PC-3 (cell line): ENCODE measurements around the gene TRIM33. TPM values are rescaled to one million over a fixed set of nuclear protein-coding genes. Genes with fewer than 3 reads are reported as not detected.
A peak's percentile ranks its signal among the peaks of the same experiment; 100 is the strongest.

Experiments used
- ATAC-seq: fragments of 200-7000 bp; cut with Tn5 transposase; 2 replicates; pipeline ENCODE4 v1.9.1; 2020; ENCODE audit warnings: mild to moderate bottlenecking, moderate library complexity
- Bru-seq: library from RNA; stranded (reverse); fragments of 400-500 nt; gene quantifications from one replicate; lab custom pipeline; 2021; lab: Mats Ljungman, UMichigan
- BruChase-seq, 2 experiments: library from RNA; stranded (reverse); fragments of 400-500 nt; gene quantifications; one replicate each; lab custom pipeline; 2021; lab: Mats Ljungman, UMichigan
- BruUV-seq: library from RNA; stranded (reverse); fragments of 400-500 nt; replicated peaks from 2 replicates; lab custom pipeline; 2021; lab: Mats Ljungman, UMichigan
- CTCF ChIA-PET: fragments of 300-600 bp; sonication (Branson Sonifier 250); formaldehyde crosslinking; loops from one replicate; lab custom pipeline; 2022; ENCODE audit warnings: antibody characterized with exemption; lab: Charles Lee
- POLR2A ChIA-PET: fragments of 300-600 bp; sonication (Branson Sonifier 250); formaldehyde crosslinking; loops from one replicate; lab custom pipeline; 2022; ENCODE audit warnings: antibody characterized with exemption; ENCODE audit not compliant: unreplicated experiment; lab: Charles Lee
- DNase-seq: peaks from one replicate; pipeline ENCODE4 v3.0.0-alpha.2; 2015
- H2AFZ ChIP-seq: fragments of 300-600 bp; sonication (generic); 2 replicates; pipeline ENCODE4 v1.6.0; 2016; ENCODE audit warnings: antibody characterized with exemption, low read length
- H3F3A ChIP-seq: fragments of 300-600 bp; sonication (generic); one replicate; pipeline ENCODE4 v1.6.0; 2017; ENCODE audit warnings: antibody characterized with exemption, low read length, control low read depth, mild to moderate bottlenecking; ENCODE audit not compliant: unreplicated experiment
- H3K27ac ChIP-seq: fragments of 300-600 bp; sonication (generic); 2 replicates; pipeline ENCODE4 v1.5.1; 2016; ENCODE audit warnings: mild to moderate bottlenecking, low read length
- H3K27me3 ChIP-seq: fragments of 300-600 bp; sonication (generic); 2 replicates; pipeline ENCODE4 v1.6.1; 2016; ENCODE audit warnings: low read length, mixed read lengths
- H3K36me3 ChIP-seq: fragments of 300-600 bp; sonication (generic); 2 replicates; pipeline ENCODE4 v1.6.1; 2016; ENCODE audit warnings: low read depth, mixed run types, low read length, mixed read lengths
- H3K4me1 ChIP-seq: fragments of 300-600 bp; sonication (generic); 2 replicates; pipeline ENCODE4 v1.5.1; 2016; ENCODE audit warnings: low read length; ENCODE audit not compliant: insufficient read depth
- H3K4me2 ChIP-seq: fragments of 300-600 bp; sonication (generic); 2 replicates; pipeline ENCODE4 v1.6.0; 2016; ENCODE audit warnings: low read length
- H3K4me3 ChIP-seq: fragments of 300-600 bp; sonication (generic); 2 replicates; pipeline ENCODE4 v1.5.1; 2016; ENCODE audit warnings: mild to moderate bottlenecking, low read length, mixed read lengths
- H3K79me2 ChIP-seq: fragments of 300-600 bp; sonication (generic); 2 replicates; pipeline ENCODE4 v1.6.1; 2017; ENCODE audit warnings: low read length, mixed read lengths
- H3K9ac ChIP-seq: fragments of 300-600 bp; sonication (generic); 2 replicates; pipeline ENCODE4 v1.6.0; 2016; ENCODE audit warnings: mild to moderate bottlenecking, low read length
- H3K9me2 ChIP-seq: fragments of 300-600 bp; sonication (generic); replicated peaks from 2 replicates; pipeline ENCODE4 v1.6.1; 2016; ENCODE audit warnings: mixed run types, low read length, mixed read lengths
- H3K9me3 ChIP-seq: fragments of 300-600 bp; sonication (generic); 2 replicates; pipeline ENCODE4 v1.6.1; 2016; ENCODE audit warnings: low read length, mixed read lengths
- H4K20me1 ChIP-seq: fragments of 300-600 bp; sonication (generic); 2 replicates; pipeline ENCODE4 v1.6.1; 2016; ENCODE audit warnings: low read length, mixed read lengths
- EZH2 ChIP-seq: fragments of 300-600 bp; sonication (generic); IDR thresholded peaks from one replicate; pipeline ENCODE4 v1.6.1; 2017; ENCODE audit warnings: antibody characterized with exemption, mild to moderate bottlenecking, low read length; ENCODE audit not compliant: unreplicated experiment
- EZH2phosphoT487 ChIP-seq: fragments of 300-600 bp; sonication (generic); IDR thresholded peaks from 2 replicates; pipeline ENCODE4 v1.6.1; 2018; ENCODE audit warnings: mild to moderate bottlenecking, antibody characterized with exemption, low read length, borderline replicate concordance
- intact Hi-C: fragments of 100-400 bp; cut with micrococcal nuclease; formaldehyde crosslinking; loops from 2 replicates; pipeline ENCODE4 v1.9.0; 2023
- long read RNA-seq: library from polyadenylated mRNA; unstranded; transcript quantifications from one replicate; pipeline ENCODE4 v2.0.0, GENCODE V29; 2021; ENCODE audit not compliant: unreplicated experiment
- total RNA-seq: library from RNA; depleted of rRNA; stranded (reverse); fragments of >200 nt; gene quantifications from 2 replicates; pipeline ENCODE4 v1.2.3, GENCODE V29; 2014; rRNA removed
- TF ChIP-seq, protein P1 (sequence below): fragments of 300-600 bp; sonication (generic); conservative IDR thresholded peaks from 2 replicates; pipeline ENCODE4 v1.5.1; 2017; ENCODE audit warnings: antibody characterized with exemption, low read depth, mild to moderate bottlenecking, low read length

TRIM33 gene
- 28.8 and 36.7 TPM in 2 replicates for total RNA-seq
- percentile 87 among the genes with signal in this experiment for Bru-seq, nascent RNA
- percentile 79 among the genes with signal in this experiment for BruChase-seq, experiment 1, labeled RNA remaining after a 6-hour chase
- percentile 85 among the genes with signal in this experiment for BruChase-seq, experiment 2, labeled RNA remaining after a 2-hour chase
- long read RNA-seq, full-length matches to known transcripts = 47 of 90 reads
- long read RNA-seq, partial matches to known transcripts = 24 of 90 reads
- long read RNA-seq, other reads (novel, unspliced or antisense) = 19 of 90 reads

DNA sequence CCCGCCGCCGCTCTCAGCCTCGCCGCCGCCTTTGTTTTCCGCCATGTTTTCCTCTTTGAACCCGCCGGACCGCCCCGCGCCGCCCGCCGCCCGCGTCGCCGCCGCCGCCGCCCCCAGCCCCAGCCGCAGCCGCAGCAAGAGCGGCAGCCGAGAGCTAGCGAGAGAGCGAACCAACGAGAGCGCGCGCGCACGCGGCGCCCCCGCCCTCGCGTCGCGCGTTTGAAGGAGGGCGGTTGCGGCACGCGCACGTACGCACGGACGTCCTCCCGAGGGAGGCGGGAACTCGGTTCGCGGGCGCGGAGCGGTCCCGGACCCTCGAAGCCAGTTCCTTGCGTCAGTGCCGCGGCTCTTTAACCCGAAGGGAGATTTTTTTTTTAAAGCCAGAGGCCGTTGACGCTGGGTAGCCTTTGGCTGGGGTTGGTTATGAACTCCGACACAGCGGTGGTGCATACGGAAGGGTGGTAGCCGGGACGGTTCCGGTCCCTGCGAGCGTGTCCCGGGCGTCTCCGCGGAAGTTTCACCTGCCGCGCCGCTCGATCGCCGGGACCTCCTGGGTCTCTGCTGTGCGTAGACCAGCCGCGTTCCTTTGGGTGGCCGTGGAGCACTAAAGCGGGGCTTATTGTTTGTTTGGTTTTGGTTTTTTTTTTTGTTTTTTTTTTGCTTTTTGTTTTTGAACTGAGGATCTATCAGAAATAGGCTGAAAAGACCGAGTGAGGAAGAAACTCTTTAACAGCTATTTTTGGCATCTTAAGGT lies at the start of gene TRIM33:
Gene TRIM33, minus strand, starts transcription at position 172 of the 754 bp plus-strand sequence. Its CDS starts 127 bp downstream, at position 45.
- Histone ChIP-seq H3K4me2 (peak within 1 kb of the TSS; percentile 95), H3K27me3 (no peaks in the 10 kb centered on the region), H3K36me3 (no peaks in the 10 kb centered on the region; the same call in 1 of the 2 replicates), H3K9ac (peak within 1 kb of the TSS; percentile 86), H2AFZ (peak within 1 kb of the TSS; percentile 77), H3K79me2 (peaks cover 53% of the 10 kb centered on the region), H3K27ac (peak within 1 kb of the TSS; percentile 62), H3K4me3 (peak within 1 kb of the TSS; percentile 90), H3K4me1 (peaks cover 21% of the 10 kb centered on the region), H3F3A (no peaks in the 10 kb centered on the region), H3K9me2 (no peaks in the 10 kb centered on the region), H3K9me3 (no peaks in the 10 kb centered on the region), H4K20me1 (peaks cover 26% of the 10 kb centered on the region)
- ChIA-PET POLR2A (interaction anchor here (0.9 kb wide), 1 partner anchor 537 kb away, joined by 7 read pairs; no protein-coding TSS in a partner anchor), CTCF (no interaction called here)
- no peak for TF ChIP-seq EZH2phosphoT487
- TF ChIP-seq EZH2 = no peak
- TF ChIP-seq, protein P1, sequence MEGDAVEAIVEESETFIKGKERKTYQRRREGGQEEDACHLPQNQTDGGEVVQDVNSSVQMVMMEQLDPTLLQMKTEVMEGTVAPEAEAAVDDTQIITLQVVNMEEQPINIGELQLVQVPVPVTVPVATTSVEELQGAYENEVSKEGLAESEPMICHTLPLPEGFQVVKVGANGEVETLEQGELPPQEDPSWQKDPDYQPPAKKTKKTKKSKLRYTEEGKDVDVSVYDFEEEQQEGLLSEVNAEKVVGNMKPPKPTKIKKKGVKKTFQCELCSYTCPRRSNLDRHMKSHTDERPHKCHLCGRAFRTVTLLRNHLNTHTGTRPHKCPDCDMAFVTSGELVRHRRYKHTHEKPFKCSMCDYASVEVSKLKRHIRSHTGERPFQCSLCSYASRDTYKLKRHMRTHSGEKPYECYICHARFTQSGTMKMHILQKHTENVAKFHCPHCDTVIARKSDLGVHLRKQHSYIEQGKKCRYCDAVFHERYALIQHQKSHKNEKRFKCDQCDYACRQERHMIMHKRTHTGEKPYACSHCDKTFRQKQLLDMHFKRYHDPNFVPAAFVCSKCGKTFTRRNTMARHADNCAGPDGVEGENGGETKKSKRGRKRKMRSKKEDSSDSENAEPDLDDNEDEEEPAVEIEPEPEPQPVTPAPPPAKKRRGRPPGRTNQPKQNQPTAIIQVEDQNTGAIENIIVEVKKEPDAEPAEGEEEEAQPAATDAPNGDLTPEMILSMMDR = no peak
- peak; percentile 72 for ATAC-seq
- BruUV-seq = TSS peak; percentile 93
- DNase-seq = peak; percentile 97
- intact Hi-C loops = loop anchor here (2.0 kb wide), 1 partner anchor 164 kb away; no protein-coding TSS in a partner anchor

DNA sequence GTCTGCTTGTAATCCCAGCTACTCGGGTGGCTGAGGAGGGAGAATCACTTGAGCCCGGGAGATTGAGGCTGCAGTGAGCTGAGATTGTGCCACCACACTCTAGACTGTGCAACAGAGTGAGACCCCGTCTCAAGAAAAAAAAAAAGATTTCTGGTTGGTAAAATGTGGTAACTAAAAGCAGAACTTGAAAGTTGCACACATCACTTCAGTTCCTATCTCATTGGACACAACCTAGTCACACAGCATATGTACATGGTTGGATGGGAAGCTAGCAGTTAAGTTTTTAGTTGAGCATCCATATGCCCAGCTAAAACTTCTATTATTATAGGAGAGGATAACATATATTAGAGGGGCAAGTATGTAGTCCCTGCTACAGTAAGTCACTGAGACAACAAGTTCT lies 48.4 kb upstream of the TRIM33 start:
- no peaks in the 10 kb centered on the region for H3K4me1 ChIP-seq
- ATAC-seq (no peak), DNase-seq (no peak)
- TF ChIP-seq EZH2phosphoT487 (no peak), EZH2 (no peak)
- TF ChIP-seq, protein P1 = no peak
- H3K36me3 ChIP-seq = 0 out of 2 replicates have a peak, but pooled peaks cover under 1% of the 10 kb centered on the region
- BruUV-seq = no TSS peak
- intact Hi-C loops = loop anchor here (5.0 to 10.0 kb wide), 2 partner anchors 95 to 132 kb away; no protein-coding TSS in a partner anchor
- ChIA-PET POLR2A (no interaction called here), CTCF (no interaction called here)
- H3K9ac ChIP-seq = no peak overlapping the region
- H4K20me1 ChIP-seq = no peaks in the 10 kb centered on the region
- H3K79me2 ChIP-seq = no peaks in the 10 kb centered on the region
- H3K27me3 ChIP-seq = no peaks in the 10 kb centered on the region
- H3K27ac ChIP-seq = no peak overlapping the region
- H3F3A ChIP-seq = no peaks in the 10 kb centered on the region
- H2AFZ ChIP-seq = no peak overlapping the region
- no peak overlapping the region for H3K4me2 ChIP-seq
- no peak overlapping the region for H3K4me3 ChIP-seq
- no peaks in the 10 kb centered on the region for H3K9me3 ChIP-seq
- no peaks in the 10 kb centered on the region for H3K9me2 ChIP-seq
